HG03571 (cell line): Measurements from ENCODE around the gene IGSF21.

Source experiments
- ATAC-seq: cut with Tn5 transposase; IDR thresholded peaks from one replicate; pipeline ENCODE4 v1.9.1; 2021; ENCODE audit not compliant: unreplicated experiment

Gene IGSF21

DNA sequence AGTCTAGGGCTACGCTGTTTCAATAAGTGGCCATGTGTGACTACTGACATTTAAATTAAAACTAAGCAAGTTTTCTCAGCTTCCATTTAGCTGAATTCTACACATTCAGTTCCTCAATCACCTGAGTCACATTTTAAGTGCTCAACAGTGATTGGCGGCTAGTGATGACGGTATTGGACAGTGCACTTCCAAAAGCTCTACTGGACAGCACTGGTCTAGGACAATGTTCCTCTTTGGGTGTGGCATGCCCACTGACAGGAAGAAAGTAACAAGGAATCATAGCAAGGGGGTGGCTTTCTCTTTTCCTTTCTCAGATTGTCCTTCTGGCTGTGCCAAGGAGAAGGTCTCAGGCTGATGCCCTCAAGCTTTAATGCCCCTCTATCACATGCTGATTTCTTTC, 11.7 kb downstream of the IGSF21 start:
- ATAC-seq = no peak

DNA sequence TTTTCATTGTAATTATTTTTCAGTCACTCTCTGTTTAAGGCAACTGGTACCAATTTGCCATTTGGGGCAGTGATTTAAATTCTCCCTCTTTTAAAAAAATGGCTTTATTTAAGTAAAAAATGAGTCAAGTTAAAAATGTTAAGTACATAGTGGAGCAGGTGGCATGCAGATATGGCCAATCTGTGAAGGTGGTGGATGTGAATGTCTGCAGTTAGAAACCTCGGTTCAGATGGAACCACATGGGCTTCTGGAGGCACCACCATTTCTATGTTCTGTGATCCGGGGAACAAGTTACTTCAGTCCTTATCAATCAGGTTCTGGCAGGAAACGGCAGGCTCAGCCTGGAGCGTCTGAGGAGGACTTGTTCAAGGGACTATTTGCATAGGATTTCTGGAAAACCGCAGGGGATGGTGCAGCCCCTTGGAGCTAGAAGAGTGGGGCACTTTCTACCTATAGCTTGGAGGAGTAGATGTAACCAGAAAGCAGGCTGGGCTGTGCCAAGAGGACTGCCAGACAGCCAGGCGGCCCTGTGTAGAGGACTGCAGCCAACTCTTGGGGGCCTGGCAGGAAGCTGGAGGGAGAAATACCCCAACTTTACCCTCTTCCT, 12.3 kb downstream of the IGSF21 start:
- no peak for ATAC-seq

DNA sequence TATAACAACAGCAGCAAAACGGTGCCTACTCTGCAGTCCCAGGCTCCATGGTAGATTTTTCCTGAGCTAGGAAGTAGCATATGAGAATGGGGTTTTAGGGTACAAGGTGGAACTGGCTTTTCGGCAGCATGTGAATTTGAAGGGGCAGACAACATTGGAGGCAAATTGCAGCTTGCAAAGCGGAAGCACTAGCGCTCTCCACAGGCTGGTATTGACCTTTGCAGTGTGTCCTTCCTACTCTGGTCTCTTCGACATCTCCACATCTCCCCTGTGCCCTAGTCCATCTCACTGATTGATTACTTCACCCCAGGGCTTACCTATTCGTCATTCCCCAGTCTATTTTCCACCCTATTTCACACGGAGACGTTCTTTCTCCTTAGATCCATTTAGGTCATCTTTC, 13.0 kb downstream of the IGSF21 start:
- no peak for ATAC-seq

DNA sequence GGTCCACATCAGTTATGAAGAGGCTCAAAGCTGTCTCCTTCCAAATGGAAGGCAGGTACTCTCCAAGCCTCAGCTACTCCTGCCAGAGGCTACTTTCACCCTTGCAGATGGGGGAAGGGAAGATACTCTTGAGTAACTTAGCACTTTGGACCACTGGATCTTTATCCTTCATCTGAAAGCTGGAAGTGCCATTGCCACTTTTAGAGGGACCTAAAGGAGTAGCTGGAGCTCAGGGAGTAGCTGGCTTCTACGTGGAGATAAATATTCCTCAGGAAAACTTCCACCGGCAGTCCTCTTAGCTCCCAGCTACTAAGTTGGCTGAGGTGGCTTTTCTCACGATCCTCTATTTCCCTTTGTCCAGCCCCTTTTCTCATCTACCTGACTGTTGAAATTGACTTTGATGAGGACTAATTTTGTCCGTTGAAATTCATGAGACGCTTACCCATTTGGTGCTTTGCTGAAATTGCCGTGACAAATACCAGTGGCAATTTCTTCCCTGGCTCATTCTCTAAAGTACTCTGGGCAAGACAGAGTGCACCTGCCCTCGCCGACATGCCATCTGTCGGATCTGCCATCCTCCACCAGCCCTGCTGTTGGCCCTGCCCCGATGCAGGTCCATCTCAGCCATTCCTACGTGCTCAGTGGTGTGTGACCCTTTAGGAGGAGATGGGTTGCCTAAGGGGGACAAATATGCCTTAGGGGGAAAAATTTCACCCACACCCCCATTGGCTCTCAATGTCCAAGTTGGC, 13.6 kb downstream of the IGSF21 start:
- no peak for ATAC-seq

DNA sequence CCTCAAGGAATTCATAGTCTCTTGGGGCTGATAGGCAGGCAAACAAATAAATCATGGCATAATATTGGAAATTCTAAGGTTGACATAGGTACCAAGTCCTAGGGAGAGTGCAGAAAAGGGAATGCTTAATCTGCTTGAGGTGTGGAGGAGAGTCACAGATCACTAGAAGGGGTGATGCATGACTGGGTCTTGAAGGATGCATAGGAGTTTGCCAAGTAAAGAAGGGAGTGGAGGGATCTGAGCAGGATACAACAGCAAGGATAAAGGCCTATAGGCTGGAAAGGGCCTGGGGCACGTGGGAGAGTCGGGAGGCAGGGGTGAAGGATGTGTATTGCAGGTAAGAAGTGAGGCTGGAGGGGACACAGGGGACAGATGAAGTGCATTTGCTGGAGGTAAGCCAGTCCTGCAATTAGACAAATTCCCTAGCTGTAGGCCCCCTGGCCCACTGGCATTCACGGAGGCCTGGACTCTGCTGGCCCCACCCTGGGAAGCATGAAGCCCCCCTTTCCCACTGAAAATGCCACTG, 15.9 kb downstream of the IGSF21 start:
- ATAC-seq = no peak

DNA sequence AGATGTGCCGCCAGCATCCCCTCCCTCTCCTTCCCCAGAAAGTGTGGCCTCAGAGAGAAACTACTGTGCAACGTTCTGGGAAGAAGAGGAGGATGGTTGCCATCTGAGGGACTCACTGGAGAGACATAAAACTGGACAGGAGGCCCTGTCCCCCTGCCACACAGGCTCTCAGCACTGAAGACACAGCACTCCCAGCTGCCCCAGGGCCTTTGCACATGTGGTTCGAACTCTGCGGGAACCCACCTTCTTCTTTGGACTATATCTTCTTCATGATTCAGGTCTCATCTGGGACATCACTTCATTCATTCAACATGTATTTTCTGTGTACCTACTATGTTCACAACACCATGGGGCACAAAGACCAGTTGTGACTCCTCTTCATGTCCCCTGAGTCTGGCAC, 17.4 kb downstream of the IGSF21 start:
- ATAC-seq = no peak

DNA sequence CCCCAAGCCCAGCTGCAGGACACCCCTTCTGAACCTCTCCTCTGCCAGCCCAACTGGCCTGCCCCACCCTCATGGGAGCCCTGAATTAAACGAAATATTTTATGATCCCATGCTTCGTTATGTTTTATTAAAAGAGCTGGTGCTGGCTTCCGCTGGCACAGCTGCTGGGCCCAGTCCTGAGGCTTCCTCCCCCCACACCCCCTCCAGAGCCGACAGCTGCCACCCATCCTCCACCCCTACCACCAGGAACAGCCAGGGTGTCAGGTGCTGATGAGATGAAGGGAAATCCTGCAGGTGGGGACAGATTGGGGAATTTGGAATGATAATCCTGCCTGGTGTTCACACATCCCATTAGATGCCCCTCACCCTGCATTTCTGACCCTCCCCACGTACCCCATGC, 19.0 kb downstream of the IGSF21 start:
- no peak for ATAC-seq

DNA sequence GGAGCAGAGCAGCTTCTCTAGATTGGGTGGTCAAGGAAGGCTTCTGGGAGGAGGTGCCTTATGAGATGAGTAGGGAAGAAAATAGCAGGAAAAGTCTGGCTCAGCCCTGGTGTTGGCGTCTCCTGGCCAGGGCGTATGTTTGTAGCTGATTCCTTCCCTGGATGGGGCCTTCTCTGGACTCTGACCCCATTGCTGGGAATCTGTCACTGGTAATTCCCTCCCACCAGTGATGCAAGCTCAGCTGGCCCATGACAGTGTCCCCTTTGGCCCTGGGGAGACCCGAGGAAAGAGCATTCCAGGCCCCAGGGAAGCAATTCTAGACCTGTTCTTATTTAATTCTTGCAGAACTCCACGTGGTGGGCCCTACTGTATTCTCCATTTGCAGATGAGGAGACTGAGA, 20.7 kb downstream of the IGSF21 start:
- ATAC-seq = no peak

DNA sequence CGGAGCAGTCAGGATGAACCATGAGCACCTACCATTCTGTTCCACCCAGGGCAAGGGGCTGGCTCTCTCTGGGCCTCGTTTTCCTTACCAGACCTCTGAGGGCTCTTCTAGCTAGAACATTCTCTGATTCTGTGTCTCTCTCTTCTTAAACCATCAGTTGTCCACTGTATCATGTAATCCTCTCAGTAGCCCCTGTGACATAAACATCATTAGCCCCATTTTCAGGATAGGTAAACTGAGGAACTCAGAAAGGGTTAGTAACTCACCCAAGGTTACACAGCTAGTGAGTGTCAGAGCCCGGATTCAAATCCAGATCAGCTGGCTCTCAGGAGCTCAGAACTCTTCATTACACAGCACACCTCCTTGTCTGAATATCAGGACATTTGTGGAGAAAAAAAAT, 22.8 kb downstream of the IGSF21 start:
- ATAC-seq = no peak

DNA sequence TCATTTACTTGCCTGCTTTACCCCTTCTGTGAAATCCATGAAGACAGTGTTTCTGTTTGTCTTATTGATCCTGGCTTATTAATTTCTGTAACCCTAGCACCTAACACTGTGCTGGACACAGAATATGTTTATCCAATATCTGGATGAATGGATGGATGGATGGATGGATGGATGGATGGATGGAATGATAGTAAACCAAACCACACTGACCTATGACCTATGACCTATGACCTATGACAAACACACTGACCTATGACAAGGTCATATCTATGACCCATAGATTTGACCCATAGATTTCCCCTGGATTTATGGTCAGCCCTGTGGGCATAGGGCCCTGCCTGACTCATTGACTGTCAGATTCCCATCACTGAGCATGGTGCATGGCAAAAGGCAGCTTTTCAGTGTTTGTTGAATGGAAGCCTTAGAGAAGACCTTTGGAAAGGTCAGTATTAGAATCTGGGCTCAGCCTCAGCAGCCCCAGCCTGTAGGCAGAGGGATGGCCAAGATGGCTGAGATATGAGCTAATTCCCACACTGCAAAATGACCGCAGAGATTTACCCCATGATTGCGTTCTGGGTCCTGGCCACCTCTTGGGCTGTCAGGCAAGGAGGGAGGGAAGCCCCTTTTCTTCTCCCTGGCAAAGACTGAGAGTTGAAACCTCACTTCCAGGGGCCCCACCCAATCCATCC, 24.6 kb downstream of the IGSF21 start:
- no peak for ATAC-seq

DNA sequence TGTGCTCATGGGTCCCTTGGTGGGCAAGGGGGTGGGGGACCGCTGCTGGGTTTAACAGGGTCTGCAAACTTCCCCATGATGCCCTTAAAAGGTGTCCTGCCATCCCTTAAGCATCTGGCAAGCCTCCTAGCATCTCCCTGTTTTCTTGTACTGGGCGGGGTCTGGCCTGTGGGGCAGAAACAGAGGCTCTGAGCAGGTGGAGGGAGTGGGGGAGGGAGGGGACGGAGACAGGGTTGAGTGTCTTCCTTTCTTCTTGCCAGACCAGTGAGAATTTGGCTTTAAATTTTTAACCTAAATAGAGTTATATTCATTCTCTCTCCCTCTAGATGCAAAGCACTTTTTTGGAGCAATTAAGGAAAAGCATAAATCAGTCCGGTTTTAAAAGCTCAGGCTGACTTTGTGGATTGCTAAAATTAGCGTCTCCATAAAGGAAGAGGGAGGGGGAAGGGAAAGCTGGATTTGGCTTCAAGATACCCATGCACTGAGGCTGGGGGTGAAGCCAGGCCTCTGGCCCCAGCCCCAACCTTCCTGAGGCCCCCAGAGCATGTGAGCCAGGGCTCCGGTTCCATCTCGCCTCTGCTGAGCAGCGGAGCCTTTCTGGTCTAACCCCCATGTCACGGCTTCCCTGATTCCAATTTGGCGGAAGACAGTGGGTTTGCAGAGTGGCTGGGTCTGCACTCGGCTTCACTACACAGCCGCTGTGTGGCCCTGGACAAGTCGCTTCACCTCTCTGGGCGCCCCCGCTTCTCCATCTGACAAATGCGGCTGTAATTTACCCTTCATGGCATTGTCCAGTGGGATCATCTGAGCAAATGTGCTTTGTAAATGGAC, 25.3 kb downstream of the IGSF21 start:
- no peak for ATAC-seq

DNA sequence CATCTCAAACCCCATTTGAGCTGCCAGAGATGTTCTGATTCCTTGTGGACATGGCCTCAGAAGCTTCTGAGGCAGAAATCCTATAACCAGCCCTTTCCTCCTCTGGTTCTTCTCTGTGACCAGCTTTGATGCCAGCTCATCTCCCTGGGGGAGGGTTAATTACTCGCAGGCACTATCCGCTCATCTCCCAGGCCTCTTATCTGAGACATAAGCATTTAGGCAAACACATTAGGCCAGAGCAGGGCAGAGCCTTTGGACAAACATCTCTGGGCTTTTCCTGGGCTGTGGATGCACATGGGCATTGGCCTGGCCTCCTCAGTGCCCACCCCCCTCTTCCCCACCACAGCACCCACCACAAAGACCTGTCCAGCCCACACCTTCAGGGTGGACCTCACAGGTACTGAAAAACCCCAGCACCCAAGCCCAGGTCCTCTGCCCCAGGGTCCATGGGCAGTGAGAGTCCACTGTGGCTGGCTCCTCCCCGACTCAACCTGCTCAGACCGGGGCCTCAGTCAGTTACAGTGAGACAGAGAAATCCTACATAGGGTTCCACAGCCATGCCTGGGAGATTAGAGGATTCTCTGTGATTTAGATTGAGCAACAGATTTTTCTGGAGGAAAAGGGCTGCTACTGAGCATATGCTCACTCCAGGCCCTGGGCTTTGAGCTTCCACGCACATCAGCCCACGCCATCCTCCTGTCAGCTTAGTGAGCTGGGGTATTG, 26.9 kb downstream of the IGSF21 start:
- no peak for ATAC-seq

DNA sequence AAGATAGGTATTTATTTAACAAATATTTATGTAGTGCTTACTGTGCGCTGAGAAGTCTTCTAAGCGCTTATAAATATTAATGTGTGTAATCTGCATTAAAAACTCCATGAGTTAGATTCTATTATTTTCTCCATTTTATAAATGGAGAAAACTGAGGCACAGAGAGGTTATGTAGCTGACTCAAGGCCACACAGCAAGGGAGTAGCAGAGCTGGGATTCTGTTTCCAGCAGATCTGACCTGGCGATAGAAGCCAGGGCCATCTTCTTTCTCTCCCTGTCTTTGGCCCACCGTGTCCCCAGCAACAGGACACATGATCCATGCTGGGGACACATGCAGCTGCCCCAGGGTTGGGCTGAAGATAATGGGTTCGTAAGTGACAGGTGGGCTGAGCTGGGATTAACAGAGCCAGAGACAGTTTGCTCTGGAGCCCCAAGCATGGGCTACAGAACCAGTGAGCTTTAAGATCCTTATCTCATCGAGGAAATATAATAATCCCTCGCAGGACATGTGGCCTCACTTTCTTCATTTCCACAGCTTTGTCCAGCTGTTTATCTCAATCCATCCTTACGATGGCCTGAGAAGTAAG, 30.3 kb downstream of the IGSF21 start:
- ATAC-seq = no peak

DNA sequence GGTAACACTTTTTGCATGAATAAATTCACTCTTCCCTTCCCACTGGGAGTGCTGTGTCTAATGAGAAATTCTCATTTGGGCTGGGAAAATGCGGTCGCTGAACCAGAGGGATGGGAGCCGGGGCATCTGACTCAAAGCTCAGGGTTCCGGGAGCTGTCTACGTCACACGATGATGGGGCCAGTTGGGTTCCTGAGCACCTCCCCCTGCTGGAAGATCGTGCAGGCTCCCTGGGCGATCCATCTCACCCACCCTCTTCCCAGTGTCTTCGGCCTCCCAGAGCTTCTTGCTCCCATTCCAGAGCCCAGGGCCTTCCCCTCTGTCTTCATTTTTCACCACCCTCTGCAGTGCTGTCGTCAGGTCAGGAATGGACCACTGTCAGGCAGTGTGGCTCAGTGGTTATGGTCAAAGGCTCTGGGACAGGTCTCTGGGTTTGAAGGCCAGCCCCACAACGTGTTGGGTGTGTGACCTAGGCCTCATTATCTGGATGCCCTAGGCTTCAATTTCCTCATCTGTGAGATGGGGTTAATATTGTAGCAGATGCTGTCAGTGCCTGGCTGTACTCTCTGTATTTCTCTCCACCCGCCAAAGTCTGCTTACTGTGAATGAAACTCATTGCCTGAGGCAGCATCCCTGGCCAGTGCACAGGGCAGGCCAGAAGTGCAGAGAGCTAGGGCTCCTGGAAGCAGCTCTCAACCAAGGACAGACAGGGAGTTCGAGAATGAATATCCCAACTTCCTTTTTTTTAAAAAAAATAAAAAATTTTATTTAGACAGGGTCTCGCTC, 31.8 kb downstream of the IGSF21 start:
- ATAC-seq = no peak

DNA sequence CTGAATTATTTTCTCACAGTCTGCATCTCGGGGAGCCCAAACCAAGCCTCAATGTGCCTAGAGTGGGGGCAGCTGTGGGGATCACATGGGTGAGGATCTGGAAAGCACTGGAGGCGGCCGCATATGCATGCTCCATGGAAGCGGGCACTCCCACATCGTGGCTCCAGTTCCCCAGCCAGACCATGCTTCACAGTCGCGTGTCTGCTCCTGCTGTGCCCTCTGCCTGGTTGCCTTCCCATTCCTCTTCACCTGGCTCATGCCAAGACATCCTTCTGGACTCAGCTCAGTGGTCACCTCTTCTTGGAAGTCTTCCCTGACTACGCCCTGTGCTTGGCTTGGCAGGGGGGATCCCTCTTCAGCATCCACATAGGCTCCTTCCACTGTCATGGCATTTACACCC, 32.8 kb downstream of the IGSF21 start:
- ATAC-seq = no peak

DNA sequence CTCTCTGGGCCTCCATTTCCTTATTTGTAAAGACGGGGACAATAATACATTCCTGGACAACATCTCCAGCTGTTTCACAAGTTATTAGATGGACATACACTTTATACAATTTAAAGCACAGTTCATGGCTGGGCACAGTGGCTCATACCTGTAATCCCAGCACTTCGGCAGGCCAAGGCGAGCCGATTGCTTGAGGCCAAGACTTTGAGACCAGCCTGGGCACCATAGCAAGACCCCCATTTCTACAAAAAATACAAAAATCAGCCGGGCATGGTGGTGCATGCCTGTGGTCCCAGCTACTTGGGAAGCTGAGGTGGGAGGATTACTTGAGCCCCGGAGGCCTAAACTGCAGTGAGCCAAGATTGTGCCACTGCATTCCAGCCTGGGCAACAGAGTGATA, 34.1 kb downstream of the IGSF21 start:
- no peak for ATAC-seq

DNA sequence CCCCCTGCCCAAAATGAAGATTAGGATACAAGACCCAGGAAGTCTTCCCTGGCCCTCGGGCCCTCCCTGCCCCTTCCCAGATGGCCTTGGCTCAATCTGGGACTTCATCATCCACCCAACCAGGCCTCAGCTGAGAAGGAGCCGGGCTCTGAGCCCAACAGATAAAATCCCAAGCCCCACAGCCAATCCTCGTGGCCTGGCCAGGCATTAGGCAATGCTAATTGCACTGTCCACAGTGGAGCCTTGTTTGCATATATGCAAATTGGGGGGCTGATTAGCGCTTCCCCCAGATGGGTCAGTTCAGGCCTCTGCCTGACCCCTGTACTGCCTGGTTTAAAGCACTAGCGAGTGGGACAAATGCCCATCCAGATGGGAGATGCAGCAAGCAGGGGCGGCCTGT, 34.9 kb downstream of the IGSF21 start:
- ATAC-seq = no peak

DNA sequence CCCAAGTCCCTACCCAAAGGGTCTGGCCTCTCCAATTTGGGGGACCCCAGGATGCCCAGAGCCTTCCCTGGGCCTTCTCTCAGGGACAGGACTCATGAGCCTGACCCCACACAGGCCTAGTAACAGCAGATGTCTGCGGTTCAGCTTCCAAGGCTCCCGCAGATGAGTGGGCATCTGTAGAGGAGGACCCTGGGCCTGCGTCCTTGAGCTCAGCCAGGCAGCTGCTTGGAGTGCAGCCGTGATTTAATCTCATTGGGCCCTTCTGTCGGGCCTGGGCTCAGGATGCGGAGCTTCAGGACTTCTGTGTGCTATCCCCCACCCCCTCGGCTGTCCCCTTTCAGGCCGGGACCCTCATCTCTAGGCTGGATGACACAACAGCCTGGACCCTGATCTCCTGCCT, 35.4 kb downstream of the IGSF21 start:
- ATAC-seq = no peak

DNA sequence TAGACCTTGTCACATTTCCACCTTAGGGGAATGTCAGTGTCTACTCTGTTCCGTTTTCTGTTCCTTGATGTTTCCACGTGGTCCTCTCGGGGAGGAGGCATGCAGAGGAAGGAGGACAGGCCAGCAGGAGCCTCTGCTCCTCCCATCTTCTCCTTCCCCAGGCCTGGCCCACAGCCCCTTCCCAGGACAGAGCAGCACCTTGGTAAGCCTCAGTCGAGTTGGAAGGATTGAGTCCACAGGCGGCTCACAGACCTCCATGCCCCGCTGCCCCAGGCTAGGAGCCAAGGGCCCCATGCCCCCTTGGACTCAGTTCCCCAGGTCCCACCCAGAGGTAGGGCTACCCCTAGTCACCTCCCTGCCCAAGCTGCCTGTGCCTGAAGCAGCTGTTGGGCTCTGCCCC, 36.5 kb downstream of the IGSF21 start:
- ATAC-seq = no peak
